ENCODE data around the gene MATR3.

DNA sequence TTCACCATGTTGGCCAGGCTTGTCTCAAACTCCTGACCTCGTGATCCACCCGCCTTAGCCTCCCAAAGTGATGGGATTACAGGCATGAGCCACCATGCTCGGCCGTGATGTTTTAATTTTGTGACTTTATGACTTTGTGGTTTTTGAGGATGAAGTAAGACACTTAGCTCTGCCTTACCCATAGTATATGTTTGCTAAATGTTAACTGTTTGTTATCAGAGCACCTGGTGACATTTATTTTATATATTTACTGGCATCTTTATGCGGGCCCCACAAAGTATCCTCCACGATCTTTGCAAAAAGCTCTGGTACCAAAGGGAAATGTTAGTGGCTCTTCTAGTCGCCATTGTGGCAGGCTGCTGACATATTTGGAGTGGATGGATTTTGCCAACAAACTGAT lies 82.8 kb downstream of the MATR3 start:
- no peak for TF ChIP-seq POLR2A (IDR thresholded peaks at IDR 0.05)
- TF ChIP-seq, protein P1, sequence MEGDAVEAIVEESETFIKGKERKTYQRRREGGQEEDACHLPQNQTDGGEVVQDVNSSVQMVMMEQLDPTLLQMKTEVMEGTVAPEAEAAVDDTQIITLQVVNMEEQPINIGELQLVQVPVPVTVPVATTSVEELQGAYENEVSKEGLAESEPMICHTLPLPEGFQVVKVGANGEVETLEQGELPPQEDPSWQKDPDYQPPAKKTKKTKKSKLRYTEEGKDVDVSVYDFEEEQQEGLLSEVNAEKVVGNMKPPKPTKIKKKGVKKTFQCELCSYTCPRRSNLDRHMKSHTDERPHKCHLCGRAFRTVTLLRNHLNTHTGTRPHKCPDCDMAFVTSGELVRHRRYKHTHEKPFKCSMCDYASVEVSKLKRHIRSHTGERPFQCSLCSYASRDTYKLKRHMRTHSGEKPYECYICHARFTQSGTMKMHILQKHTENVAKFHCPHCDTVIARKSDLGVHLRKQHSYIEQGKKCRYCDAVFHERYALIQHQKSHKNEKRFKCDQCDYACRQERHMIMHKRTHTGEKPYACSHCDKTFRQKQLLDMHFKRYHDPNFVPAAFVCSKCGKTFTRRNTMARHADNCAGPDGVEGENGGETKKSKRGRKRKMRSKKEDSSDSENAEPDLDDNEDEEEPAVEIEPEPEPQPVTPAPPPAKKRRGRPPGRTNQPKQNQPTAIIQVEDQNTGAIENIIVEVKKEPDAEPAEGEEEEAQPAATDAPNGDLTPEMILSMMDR (IDR thresholded peaks at IDR 0.05) = no peak

All from thyroid gland (tissue), 4 donors.